Pulmonary artery endothelial cell (primary cell): ENCODE data around the gene PRSS36. TPM values are rescaled to one million over a fixed set of nuclear protein-coding genes. Genes with fewer than 3 reads are reported as not detected.
"Not testable (repeated sequence)": the region's sequence is repeated elsewhere in the genome, so short reads cannot be mapped to it uniquely, and the experiment has no call there.

Experiments used
- DNase-seq: peaks from one replicate; pipeline ENCODE4 v3.0.0-alpha.2; 2011; ENCODE audit warnings: low read depth, low spot score
- total RNA-seq: library from RNA; depleted of rRNA; stranded (reverse); fragments of >200 nt; gene quantifications from 2 replicates; pipeline ENCODE4 v1.2.3, GENCODE V29; 2014

Gene PRSS36
- total RNA-seq, 1 donor from 2014 or later: 0.40 TPM

DNA sequence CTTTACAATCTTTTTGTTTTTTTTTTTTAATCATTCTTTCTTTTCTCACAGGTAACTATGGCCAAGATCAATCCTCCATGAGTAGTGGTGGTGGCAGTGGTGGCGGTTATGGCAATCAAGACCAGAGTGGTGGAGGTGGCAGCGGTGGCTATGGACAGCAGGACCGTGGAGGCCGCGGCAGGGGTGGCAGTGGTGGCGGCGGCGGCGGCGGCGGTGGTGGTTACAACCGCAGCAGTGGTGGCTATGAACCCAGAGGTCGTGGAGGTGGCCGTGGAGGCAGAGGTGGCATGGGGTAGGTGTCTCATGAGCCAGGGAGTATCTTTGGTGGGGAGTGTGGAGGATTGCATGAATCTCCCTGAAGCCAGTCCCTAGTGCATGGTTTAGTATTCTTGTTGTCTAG, 35.0 kb upstream of the PRSS36 start:
- no peak for DNase-seq

DNA sequence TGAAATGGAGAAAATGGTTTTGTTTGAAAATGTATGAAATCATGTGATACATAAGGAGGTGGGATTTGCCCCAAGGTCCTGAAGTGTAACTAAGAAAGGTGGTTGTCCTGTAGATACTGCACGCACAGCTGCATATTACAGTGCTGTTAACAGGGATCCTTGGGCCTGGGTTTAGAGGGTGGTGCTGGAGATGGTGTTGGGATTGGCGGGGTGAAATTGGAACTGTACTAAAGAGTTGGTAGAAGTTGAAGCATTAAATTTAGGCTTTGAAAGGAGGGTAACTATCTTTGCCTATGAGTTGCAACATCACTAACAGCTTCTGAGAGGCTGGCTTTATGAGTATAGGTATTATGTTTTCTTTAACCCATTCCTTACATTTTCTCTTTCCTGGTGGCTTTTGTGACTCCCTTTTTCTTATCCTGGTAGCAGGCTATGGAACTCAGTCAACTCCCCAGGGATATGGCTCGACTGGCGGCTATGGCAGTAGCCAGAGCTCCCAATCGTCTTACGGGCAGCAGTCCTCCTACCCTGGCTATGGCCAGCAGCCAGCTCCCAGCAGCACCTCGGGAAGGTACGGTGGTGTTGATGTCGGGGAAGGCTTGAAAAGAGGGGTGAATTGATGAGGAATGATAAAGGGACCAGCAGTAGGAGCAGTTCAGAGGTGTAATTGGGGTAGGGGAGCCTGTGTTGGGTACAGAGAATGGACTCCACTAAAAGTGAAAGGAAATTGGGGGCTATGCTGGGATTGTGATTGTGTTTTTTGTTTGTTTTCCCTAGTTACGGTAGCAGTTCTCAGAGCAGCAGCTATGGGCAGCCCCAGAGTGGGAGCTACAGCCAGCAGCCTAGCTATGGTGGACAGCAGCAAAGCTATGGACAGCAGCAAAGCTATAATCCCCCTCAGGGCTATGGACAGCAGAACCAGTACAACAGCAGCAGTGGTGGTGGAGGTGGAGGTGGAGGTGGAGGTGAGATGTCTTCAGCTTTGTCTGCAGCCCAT, 33.9 kb upstream of the PRSS36 start:
- DNase-seq: no peak

DNA sequence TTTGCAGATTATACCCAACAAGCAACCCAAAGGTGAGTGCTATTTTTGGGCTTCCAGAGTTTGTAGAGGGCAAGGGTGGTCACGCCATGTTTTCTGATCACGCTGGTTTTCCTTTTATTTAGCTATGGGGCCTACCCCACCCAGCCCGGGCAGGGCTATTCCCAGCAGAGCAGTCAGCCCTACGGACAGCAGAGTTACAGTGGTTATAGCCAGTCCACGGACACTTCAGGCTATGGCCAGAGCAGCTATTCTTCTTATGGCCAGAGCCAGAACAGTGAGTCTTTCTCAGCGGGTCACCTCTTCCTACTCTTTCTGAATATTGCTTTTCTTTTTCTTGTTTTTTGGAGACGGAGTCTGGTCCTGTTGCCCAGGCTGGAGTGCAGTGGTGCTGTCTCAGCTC, 32.5 kb upstream of the PRSS36 start:
- DNase-seq: no peak

DNA sequence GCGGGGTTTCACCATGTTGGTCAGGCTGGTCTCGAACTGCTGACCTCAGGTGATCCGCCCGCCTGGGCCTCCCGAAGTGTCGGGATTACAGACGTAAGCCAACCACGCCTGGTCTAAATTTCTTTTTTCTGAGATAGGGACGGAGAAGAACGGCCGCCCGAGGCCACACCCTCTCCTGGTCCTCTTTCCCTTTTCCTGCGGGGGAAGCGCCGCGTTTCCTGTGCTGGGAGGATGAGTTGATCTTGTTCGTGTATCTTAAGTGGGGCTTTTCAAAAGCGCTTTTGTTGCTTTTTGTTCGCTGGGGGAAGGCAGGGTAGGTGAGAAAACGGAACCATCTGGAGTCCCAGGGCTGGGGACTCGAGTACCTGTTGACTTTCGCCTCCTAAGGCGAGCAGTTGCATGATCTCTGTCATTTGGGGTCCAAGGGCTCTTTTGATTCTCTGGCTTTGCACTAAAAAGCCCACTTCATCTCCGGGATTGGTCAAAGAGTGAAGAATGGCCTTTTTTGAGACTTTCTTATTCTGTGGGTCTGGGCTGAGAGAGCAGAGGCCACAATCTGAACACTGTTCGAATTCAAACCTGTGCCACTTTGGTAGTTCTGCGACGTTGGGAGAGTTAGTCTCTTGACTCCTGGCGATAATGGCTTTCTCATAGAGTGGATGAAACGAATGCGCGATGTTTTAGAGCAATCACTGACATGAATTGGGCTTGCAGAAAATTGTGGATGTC, 31.4 kb upstream of the PRSS36 start:
- no peak for DNase-seq

DNA sequence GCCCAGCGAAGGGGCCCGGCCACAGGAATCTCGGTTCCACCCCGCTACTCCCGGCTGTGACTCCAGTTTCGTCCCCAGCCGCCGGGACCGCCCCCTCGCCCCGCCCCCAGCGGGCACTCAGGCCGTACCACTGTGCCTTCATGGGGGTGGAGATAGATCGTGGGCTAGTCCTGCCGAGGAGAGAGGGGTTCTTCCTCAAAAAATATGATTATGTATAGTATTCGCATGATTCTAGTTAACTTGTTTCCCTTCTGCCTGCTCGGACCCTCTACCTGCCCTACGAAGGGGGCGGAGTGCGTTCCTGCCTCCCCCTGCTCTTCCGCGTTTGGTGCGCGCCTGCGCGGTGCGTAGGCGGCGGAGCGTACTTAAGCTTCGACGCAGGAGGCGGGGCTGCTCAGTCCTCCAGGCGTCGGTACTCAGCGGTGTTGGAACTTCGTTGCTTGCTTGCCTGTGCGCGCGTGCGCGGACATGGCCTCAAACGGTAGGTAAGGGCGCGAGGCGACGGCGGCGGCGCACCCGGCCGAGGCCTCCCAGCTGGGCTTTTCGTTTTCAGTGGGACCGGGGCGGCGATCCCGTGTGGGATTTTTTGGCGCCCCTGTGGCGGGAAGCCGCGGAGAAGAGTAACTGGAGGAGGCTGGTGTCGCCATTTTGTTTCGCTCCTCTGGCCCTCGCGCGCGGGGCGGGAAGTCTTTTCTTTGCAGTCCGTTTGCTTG, 30.0 kb upstream of the PRSS36 start, which contains the start of gene FUS:
TSS of gene FUS (plus strand) at position 393 of the 713 bp plus-strand sequence. CDS start at position 469, 76 bp downstream.
- DNase-seq: peak; percentile 49

DNA sequence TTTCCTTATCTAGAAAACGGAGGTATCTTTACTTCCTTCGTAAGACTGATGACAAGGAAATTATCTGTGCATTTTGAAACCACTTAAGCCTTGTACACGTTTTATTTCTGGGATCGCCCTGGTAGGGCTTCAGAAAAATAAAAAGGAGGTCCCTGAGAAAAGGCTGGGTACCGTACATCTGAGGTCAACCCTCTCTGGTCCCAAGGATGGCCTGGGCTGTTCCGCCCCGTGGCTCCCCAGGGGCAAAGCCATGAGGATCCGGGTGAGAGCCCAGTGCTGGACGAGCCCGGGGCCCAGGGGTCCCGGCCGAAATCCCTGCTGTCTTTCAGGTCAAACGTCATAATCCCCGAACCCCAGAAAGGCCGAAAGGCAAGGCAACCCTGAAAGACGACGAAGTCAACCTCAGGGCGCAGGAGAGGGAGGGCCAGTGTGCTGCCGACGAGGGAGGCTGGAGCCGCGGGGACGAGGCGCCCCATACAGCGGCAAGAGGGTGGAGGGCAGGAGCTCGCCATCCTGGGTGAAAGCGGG, 29.4 kb upstream of the PRSS36 start:
- no peak for DNase-seq

DNA sequence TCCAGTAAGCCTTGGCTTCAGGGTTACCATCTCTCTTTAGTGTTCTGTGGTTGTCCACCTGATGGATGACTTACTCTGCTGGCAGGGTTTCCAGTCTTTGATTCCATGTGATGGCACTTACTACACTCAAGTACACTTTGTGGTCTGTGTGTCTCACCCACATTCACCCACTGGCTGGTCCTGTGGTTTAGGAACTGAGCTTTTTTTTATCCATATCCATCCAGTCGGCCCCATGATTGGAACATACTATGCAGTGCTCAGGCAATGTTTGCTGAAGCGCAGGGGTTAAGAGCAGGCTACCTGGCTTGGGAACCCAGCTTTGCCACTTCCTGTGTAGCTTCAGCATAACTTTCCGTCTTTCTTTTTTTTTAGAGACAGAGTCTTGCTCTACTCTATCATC, 27.3 kb upstream of the PRSS36 start:
- no peak for DNase-seq

DNA sequence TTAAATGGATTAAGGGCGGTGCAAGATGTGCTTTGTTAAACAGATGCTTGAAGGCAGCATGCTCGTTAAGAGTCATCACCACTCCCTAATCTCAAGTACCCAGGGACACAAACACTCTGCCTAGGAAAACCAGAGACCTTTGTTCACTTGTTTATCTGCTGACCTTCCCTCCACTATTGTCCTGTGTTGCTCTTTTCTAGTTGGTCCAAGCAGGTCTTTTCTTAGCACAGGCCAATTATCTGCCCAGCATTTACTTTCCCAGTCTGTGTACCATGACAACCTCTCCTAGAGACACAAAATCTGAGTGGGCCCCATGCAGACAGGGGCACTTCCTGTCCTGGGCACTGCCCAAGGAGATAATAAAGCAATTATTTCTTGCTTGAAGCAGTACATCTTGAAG, 20.2 kb upstream of the PRSS36 start:
- DNase-seq: not testable (repeated sequence)

DNA sequence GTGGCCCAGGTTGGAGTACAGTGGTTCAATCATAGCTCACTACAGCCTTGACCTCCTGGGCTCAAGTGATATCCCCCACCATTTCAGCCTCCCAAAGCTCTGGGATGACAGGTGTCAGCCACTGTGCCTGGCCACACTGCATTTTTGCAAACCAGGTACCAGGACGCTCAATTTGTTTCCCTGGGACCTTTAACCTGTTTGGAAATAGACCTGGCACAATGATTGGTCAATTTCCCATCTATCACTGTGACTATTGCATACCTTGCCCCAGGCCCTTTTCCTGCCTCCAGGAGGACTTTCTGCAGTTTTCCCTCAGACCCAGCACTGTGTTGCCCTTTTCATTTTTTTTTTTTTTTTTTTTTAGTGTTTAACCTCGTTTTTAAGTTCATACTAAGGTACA, 19.0 kb upstream of the PRSS36 start:
- no peak for DNase-seq

DNA sequence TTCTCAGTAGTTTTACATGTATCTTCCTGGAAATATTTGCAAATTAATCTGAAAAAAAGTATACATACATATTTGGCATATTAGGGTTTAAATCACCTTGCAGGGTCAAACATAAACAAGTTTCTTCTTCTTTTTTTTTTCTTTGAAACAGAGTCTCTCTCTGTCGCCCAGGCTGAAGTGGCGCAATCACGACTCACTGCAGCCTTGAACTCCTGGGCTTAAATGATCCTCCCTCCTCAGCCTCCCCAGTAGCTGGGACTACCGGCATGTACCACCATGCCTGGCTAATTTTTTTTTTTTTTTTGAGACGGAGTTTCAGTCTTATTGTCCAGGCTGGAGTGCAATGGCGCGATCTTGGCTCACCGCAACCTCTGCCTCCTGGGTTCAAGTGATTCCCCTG, 17.4 kb upstream of the PRSS36 start:
- DNase-seq: no peak

DNA sequence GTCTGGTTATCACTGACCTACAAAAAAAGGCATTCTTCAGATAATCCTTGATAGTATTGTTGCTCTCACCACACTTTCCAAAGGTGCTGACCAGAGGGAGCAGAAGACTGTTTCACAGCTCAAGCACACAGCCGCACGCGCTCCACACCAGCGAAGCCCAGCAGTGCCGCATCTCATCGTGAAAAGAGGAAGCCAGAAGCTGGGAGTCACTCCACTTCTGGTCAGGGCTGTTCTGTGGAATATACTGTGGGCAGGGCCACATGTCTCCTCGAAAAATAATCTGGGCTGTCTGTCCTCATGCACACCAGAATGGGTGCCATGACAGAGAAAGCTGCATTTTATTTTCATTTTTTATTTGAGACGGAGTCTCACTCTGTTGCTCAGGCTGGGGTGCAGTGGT, 7.3 kb upstream of the PRSS36 start:
- no peak for DNase-seq

DNA sequence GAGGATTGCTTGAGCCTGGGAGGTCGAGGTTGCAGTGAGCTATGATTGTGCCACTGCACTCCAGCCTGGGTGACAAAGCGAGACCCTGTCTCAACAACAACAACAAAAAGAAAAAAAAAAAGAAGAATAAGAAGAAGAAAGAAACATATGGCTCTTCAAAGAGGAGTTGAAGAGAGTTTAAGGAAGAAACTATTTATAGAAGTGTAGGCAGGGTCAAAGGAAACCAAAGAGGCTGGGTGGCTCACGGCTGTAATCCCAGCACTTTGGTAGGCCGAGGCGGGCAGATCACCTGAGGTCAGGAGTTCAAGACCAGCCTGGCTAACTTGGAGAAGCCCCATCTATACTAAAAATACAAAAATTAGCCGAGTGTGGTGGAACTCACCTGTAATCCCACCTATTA, 1.1 kb upstream of the PRSS36 start:
- DNase-seq: not testable (repeated sequence)

DNA sequence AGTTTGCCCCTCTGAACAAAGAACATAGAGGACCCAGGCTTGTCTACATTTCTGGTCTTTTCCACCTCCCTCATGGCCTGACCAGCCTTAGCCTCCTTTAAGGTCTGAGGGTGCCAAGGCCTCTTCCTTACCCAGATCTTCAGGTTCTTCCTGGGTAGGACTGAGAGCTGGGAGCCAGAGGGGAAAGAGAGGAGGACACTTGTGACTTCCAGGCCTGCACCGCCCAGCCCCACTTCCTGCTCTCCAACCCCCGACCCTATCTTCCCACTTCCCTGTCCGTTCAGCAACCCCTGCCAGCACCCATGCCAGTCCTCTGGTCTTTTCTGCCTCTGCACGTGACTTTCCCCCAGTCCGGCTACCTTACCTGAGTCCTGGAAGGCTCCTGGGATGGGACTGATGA, 534 bp downstream of the PRSS36 start:
- no peak for DNase-seq

DNA sequence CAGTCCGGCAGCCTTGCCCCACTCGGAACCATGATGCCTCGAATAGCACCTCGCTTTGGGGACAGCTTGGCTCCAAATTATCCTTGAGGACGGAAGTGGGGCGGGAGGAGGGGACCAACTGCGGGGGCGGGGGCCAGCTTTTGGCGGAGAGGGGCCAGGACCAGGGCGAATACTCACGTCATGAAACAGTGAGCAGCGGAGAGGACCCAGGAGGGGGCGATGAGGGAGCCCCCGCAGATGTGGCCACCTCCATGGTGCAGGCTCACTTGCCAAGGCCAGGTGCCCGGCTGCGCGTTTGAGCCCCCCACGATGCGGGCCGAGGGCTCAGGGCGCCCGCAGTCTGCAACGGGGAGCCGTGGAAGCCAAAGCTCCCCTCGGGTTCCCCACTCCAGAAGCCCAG, 970 bp downstream of the PRSS36 start:
- DNase-seq: no peak

DNA sequence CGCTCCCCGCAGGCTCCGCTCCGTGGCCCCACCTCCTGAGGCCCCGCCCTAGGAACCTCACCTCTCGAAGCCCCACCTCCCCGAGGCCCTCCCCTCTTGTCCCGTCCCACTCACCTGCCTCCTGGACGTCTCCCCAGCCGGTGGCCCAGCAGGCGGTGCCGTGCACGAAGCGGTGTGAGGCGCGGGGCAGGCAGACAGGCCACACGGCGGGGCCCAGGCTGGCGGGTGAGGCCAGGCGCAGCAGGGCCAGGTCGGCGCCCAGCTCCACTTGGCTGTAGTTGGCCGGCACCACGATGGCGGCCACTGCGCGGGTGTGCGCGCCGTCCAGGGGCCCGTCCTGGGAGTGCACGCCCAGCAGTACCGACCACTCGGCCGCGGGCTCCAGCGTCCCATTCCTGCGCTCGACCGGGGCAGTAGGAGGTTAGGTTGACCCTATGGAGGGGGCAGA, 1.6 kb downstream of the PRSS36 start:
- DNase-seq: no peak

DNA sequence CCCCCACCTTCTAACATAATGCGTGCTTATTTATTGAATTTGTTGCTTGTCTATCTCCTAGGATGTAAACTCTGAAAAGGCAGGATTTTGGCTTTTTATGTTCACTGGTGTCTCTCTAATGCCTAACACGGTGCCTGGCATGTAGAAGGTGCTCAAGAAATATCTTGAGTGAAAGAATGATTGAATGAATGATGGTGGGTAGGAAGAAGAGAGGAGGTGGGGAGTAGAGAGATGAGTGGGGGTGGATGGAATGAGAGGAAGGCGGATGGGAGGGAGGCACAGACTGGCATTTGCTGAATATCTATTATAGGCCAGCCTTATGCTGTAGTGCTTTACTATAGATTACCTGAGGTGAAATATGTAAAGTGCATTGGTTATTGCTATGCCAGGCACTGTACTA, 2.3 kb downstream of the PRSS36 start:
- no peak for DNase-seq

DNA sequence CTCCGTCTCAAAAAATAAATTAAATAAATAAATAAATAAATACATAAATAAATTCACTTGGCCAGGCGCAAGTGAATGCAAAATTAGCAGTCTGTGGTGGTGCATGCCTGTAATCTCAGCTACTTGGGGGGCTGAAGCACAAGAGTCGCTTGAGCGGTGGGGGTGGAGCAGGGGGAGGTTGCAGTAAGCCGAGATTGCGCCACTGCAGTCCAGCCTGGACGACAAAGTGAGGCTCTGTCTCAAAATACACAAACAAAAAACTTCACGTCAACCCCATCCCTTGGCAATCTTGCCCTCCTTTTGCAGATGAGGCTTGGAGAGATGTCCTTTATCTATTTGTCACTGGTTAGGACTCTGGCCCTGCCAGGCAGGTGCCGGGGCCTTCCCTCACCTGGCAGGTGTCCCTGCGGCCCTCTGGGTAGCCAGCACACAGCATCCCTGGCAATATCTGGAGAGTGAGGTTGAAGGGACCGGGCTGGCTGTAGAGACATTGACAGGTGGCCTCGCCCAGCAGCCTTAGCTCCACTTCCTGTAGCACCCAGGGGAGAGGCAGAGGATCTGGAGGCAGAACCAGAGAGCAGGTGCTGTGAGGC, 4.4 kb downstream of the PRSS36 start:
- DNase-seq: no peak

DNA sequence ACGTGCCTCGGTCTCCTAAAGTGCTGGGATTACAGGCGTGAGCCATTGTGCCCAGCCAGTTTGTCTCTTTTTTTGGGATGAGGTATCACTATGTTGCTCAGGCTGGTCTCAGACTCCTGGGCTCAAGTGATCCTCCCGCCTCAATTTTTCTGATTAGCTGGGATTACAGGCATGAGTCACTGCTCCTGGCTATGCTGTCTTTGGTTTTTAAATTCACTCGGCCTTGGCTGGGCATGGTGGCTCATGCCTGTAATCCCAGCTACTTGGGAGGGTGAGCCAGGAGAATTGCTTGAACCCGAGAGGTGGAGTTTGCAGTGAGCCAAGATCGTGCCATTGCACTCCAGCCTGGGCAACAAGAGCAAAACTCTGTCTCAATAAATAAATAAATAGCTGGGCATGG, 5.4 kb downstream of the PRSS36 start:
- DNase-seq: not testable (repeated sequence)

DNA sequence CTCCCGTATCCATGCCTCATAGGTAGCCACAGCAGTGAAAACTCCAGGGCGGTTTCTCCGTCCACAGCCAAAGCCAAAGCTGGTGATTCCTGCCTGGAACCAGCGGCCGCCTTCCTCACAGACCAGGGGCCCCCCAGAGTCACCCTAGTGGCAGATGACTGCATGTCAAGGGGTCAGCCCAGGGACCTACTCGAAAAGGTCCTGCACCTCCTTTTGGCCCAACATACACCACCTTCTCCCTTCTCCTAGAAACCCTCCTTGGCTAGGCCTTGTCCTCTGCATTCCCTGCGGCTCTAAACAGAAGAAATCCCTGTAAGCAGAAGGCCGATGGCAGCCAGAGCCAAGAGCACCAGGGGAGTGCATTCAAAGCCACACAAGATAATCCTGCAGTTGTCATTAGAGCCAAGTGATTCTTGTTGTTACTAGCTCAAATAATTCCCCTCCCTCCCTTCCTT, 6.1 kb downstream of the PRSS36 start:
- DNase-seq: no peak

DNA sequence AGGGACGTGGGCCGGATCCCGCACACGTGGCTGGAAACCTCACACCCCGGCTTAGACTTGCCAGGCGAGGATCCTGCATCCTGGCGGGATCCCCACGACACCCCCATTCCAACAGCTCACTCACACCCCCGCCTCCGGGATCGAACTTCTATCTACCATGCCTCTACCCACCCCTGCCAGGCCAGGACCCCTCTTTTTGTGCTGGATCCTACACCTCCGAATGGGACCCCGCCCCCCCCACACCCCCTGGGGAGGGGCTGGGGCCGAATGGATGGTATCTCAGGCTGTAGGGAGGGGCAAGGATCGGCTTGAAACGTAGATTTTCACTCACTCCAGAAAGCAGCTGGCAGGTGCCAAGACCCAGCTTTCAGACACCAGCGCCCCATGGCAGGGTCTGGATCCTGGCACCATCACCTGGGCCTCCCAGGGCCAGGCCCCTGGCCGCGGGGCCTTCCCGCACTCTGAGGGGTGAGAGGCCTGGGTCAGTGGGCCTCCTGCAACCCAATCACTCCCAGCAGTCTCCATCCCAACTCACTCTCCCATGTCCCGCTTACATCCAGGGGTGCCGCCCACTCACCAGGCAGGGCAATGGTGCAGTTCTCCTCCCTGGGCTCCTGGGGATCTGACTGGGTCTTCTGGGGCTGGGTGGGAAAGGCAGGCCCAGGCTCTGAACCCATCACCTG, 6.7 kb downstream of the PRSS36 start:
- DNase-seq: no peak
